LoVo (cell line): ENCODE data around the gene TMEM156.

Experiments used
- DNase-seq: peaks from one replicate; pipeline ENCODE4 v3.0.0-alpha.2; 2016; ENCODE audit warnings: low spot score

TMEM156 gene

GRCh38 chr4:38924353-38924752 lies 107.9 kb downstream of the TMEM156 start:
- DNase-seq, result no peak

- no peak for DNase-seq
Measured at GRCh38 chr4:38923746-38924145, 108.5 kb downstream of the TMEM156 start.

- DNase-seq, result no peak
Measured at GRCh38 chr4:38921151-38921550, 111.1 kb downstream of the TMEM156 start.

- DNase-seq, result no peak
Measured at GRCh38 chr4:38920677-38921076, 111.5 kb downstream of the TMEM156 start.

- no peak for DNase-seq
Measured at GRCh38 chr4:38920186-38920585, 112.0 kb downstream of the TMEM156 start.

GRCh38 chr4:38919494-38919893 lies 112.7 kb downstream of the TMEM156 start:
- DNase-seq, result no peak

- DNase-seq, result no peak
Measured at GRCh38 chr4:38917481-38918025, 114.7 kb downstream of the TMEM156 start.
